HG03066 (cell line): Measurements from ENCODE around the gene CTH.
"Not testable (repeated sequence)": the region's sequence is repeated elsewhere in the genome, so short reads cannot be mapped to it uniquely, and the experiment has no call there.

Experiments
- ATAC-seq: cut with Tn5 transposase; IDR thresholded peaks from one replicate; pipeline ENCODE4 v1.9.1; 2021; ENCODE audit warnings: low read depth; ENCODE audit not compliant: unreplicated experiment

The CTH gene

GRCh38 chr1:70405780-70406416 lies 5.2 kb upstream of the CTH start:
- no peak for ATAC-seq

- no peak for ATAC-seq
Measured at GRCh38 chr1:70409136-70409535, 1.9 kb upstream of the CTH start.

GRCh38 chr1:70411360-70411844 lies 334 bp downstream of the CTH start:
- peak; percentile 0 for ATAC-seq

GRCh38 chr1:70415882-70416281 lies 4.8 kb downstream of the CTH start:
- ATAC-seq = peak; percentile 21

GRCh38 chr1:70418973-70419734 lies 8.1 kb downstream of the CTH start:
- not testable (repeated sequence) for ATAC-seq

- no peak for ATAC-seq
Measured at GRCh38 chr1:70420320-70420719, 9.3 kb downstream of the CTH start.

GRCh38 chr1:70426154-70427131 lies 15.4 kb downstream of the CTH start:
- ATAC-seq = no peak

- ATAC-seq = no peak
Measured at GRCh38 chr1:70427976-70428375, 16.9 kb downstream of the CTH start.

- no peak for ATAC-seq
Measured at GRCh38 chr1:70429219-70429618, 18.2 kb downstream of the CTH start.

GRCh38 chr1:70429757-70430156 lies 18.7 kb downstream of the CTH start:
- ATAC-seq = no peak

GRCh38 chr1:70431317-70431716 lies 20.2 kb downstream of the CTH start:
- no peak for ATAC-seq

- ATAC-seq = no peak
Measured at GRCh38 chr1:70431874-70432273, 20.8 kb downstream of the CTH start.

- ATAC-seq = no peak
Measured at GRCh38 chr1:70434253-70434859, 23.3 kb downstream of the CTH start.

GRCh38 chr1:70436622-70437251 lies 25.7 kb downstream of the CTH start:
- ATAC-seq = no peak

- no peak for ATAC-seq
Measured at GRCh38 chr1:70438529-70438928, 27.5 kb downstream of the CTH start.

- ATAC-seq = no peak
Measured at GRCh38 chr1:70440642-70441391, 29.7 kb downstream of the CTH start.

- ATAC-seq = no peak
Measured at GRCh38 chr1:70441392-70442035, 30.4 kb downstream of the CTH start.

GRCh38 chr1:70442490-70442889 lies 31.4 kb downstream of the CTH start:
- ATAC-seq = no peak

- no peak for ATAC-seq
Measured at GRCh38 chr1:70443739-70444138, 32.7 kb downstream of the CTH start.
